GM18867 (cell line): Measurements from ENCODE around the gene CHD2.

ENCODE experiments used
- ATAC-seq: cut with Tn5 transposase; IDR thresholded peaks from one replicate; pipeline ENCODE4 v1.9.1; 2021; ENCODE audit warnings: mild to moderate bottlenecking, moderate library complexity; ENCODE audit not compliant: unreplicated experiment

Gene CHD2

DNA sequence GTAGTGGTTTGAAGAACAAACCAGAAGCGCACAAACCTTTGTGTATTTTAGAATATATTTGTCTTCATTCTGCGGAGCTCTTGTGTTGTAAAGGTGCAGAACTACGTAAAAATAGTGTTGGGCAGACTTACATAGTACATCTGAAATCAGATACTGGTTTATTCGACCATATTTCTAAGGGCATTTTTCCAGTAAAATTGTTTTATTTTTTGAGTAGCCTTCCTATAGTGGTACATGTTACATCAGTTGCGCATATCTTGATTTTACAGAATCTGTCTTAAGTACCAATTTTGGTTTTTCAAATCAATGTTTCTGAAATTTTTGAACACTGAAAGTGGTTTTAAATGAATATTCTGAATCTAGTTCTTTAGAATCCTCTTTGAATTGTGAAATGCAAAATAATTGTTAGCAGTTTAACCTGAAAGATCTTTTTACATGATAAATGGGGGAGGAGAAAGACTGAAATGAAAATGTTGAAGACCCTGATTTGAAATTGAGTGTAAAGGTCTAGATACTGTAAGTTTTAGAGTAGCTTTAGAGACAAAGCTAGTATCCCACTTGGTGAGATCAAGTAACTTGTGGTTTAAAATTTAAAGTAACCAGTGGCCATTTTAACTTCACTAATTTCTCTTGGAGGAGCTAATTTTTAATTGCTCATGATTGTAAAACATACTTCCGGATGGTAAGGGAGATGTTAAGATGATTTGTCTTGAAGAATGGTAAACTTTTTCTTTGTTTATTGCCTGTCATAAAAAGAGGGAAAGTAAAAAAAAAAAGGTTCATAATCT, 15.5 kb upstream of the CHD2 start:
- no peak for ATAC-seq

DNA sequence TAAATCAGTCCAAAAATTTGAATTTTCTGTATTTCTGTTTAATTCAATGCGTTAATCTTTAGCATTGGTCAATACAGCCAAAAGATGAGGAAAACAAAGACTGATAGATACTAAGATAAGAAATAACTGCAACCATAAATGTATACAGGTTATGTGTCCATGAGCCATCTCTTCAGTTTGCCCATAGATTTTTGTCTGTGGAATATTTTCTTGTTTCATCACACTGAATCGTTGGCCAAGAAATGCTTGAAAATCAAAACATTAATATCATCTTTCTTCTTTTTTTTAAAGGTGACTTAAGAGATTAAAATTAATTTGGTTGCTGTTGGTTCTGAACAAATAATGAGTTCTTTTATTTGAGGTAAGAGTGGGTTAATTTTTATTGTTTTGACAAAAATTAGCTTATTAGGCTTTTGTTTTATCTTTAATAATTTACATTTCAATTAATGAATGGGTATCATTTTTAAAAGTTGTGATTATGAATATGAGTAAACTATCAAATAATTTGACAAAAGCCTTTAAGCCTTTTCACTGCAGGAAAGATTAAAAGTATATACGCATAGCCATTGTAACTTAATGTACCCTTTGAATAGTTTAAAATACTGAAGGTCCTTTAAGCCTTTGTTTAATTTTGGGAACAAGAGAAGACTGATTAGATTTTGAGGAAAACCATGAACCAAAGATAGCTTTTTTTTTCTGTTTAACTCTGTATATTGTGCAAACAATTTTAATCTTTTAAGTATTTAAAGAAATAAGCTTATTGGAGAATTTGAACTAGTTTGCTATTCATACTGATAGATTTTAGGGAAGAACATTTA, 14.7 kb upstream of the CHD2 start:
- ATAC-seq: no peak

DNA sequence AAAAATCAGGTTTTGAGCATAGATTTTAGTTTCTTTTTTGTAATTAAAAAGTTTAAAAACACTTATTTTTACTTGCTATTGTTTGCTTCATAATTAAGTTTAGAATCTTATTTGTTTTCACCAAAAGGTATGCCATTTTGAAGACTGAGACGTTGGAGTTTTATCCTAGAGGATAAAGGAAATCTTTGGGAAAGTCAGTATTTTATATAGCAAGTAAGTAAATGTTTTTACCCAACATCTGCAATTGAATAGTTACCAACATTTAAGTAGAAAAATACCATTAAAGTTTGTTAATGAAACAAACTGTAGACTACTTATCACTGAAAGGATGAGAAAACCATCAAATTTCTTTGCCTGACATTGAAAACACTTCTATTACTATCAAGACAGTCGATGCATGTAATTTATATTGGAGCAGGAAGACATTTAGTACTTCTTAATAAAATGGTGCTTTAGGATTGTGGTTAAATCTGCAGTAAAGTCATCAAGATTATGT, 14.0 kb upstream of the CHD2 start:
- no peak for ATAC-seq

- no peak for ATAC-seq
Observed at GRCh38 chr15:92886815-92887214, 13.3 kb upstream of the CHD2 start.

- no peak for ATAC-seq
Observed at GRCh38 chr15:92887869-92888268, 12.3 kb upstream of the CHD2 start.

GRCh38 chr15:92889390-92890107, 10.6 kb upstream of the CHD2 start:
- ATAC-seq: no peak

DNA sequence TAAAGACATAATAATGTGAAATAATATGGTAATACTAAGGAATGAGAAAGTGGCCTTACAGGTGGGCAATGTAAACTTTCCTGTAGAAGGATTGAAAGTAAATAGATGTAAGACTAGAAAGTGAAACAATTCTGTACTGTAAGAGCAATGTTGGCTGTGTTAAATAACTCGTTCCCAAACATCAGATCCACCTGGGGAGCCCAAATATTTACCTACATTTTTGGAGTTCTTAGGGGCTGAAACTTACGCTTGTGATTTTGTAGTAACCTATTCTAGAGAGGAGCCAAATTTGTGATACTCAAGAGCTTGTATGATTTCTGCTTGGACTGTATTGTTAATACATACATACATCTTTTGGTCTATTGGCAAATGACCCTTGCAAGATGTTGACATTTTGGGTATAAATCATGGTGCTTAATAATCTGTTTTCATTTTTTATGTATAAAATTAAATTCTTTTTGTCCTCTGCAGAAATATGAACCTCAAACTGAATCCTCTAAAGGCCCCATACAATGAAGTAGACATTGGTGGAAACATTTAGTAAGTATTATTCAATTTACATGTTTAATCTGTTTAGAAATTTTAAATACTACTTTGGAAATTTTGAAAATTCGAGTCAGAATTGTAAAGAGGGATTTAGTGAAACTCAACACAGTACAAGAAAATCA, 8.5 kb upstream of the CHD2 start:
- ATAC-seq: no peak

DNA sequence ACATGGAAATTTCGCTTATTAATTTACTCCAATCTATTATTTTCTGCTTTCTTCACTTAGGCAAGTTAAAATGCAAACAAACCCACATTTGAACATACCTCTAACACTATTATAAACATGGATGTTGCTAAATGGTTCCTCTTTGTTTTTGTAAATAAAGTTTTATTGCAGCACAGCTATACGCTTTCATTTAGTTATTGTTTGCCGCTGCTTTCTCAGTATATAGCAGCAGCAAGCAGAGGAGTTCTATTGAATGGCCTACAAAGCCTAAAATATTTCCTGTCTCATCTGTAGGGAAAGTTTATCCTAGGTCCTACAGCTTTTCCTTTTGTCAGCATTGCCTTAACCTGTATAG, 7.9 kb upstream of the CHD2 start:
- no peak for ATAC-seq

- no peak for ATAC-seq
Observed at GRCh38 chr15:92893200-92893599, 6.9 kb upstream of the CHD2 start.

- ATAC-seq: no peak
Observed at GRCh38 chr15:92896561-92896960, 3.6 kb upstream of the CHD2 start.

DNA sequence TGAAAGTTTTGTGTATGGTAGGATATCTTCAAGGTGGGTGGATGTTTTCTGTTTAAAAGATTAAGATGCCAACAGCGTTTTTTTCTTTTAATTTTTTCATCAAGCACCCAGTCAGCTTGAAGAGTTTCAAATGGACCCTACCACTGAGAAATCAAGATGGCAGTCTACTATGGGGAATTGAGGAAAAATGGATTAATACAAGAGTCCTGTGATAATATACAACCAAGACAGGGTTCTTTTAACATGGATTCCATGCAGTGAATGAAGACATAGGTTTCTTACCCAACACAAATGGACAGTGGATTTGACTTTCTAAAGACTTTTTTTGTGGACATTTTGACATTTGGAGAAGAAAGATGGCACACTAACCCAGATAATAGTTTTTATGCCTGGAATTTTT, 2.5 kb upstream of the CHD2 start:
- no peak for ATAC-seq

DNA sequence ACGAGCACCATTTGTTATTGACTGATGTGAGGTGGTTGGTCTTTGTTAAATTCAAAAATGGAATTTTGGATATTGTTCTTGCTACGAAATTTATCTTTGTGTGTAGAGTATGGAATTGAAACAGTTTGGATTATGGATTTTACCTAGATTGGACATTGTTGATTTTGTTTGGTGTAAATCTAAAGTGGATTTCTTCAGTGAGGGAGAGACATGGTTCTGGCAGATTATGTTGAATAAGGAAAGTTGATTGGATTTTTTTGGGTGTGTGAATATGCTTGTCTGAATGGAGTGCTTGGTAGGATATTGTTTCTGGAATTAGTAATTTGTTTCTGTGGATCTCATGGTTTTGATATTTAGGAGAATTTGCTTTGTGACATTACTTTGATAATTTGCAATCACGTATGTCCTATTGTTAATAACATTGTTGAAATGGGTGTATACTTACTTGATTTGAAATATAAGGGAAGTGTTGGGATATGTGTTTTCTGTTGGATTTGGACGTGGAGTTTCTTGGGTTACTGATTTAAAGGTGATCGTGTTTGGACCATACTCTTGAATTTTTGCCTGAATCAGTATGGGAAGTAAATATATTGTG, 1.0 kb upstream of the CHD2 start:
- ATAC-seq: no peak

DNA sequence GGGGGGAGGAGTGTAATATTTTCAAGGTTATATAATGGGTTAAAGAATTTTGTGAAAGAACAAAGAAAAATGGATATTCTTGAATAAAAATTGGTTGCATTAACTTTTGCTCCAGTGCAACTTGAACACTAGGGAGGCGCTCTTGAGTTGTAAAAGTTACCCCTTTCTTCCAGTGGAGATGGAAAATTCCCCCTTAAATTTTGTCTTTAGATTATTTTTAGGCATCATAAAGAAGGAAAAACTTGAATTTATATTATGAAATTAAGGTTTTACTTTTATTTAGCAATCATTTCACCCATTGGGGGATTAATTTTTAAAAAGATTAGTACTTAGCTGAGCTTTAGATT, 550 bp upstream of the CHD2 start:
- no peak for ATAC-seq

DNA sequence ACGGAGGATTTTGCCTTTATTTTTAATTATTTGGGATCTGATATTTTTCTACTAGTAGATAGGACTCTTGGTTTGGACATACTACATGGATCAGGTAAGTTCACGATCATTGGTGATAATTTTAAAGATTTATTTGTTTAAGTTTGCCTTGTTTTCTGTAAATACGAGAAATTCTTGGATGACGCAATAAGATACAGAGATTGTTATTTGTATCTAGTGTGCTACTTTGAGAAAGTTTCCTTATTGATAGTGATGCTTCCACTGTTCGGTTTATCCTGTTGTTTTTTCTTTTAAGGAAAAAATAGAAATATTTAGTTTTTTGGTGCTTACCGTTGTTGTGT, 577 bp downstream of the CHD2 start:
- no peak for ATAC-seq

DNA sequence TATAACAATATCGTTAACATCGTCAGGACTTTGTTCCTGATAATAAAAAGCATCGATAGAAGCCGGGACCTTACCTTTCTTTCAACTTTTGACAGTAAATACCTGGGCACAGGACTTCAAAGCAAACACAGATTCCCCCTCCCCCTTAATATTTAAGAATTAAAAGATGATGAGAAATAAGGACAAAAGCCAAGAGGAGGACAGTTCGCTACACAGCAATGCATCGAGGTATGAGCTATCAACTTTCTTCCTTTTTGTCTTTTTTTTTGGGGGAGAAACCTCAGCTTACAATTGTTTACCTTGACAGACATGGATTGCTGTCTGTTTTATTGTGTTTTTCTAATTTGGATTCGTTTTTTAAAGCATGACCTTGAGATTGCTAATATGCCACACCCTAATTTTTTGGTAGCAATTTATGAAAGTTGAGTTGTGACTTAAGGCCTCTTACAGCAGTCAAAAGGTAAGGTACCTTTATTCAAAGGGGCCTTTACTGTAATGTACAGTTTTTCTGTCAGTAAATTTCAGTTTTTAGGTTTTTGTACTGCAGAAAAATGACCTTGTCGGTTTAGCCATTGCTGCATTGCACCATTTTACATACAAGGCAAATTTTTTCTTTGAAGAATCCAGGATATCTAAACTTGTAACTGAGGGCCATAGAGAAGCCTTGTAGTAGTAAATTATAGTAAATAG, 1.1 kb downstream of the CHD2 start:
- ATAC-seq: no peak

DNA sequence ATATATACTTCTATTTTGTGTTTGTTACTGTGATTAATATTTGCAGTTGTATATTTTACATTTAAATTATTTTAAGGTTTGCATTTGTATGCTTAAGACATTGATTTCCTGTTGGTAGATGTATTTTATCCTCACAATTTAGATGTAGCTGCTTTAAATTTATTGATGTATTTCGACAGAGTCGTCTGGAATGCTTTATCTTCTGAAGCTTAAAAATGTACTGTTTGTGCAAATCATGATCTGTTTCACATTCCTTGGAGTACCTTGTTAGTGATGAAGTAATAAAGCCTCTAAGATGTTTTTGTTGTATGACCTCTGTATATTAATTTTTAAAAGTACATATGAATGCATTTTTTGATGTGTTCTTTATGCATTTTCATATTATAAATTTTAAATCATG, 1.9 kb downstream of the CHD2 start:
- no peak for ATAC-seq

DNA sequence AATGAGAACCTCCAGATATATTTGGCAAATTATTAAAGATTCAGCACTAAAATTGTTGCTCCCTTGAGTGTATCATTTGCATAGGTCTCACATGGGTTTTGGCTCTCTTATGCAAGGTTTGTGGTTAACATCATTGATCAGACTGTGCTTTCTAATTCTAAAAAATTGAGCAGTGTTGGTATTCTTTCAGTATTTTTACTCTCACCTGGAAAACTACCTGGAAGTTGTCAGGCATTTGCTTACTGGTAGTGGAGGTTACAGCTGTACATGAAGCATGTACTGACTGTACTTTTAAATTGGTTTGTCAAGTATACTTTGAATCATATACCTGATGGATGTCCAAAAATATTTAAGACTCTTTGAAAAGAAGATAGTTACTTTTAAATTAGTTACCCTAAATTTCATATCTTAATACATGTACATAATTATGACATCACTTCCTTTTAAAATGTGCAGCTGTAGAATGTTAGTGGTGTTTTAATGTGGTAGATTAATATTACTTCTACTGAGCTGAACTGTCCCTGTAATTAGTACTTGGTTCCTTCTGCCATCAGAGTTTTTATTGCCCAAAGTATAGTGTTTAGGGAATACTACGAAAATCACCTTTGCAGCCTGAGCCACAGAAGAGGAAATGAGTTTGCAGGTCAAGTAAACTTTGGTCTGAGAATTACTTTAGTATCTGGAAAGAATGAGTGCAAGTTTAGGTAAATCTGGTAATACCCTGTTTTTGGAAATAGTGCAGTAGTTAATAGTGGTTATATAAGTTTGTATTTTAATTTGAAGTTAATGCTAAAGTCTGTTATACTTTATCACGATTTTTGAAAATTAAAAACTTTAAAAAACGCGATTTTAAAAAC, 2.8 kb downstream of the CHD2 start:
- no peak for ATAC-seq

DNA sequence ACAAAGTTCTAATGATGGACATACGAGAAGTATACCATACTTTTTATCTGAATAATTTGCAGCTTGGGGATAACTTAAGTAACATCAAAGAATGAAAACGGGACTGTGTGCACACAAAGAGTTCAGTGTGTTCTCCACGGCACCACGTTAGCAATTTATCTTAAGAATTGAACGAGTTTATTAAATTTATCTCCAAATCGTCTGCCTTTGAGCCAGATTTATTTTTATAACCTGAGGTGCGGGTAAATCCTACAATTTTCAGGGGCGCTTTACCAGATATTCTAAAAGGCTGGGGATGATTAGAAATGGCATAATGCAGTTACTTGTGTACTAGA, 3.5 kb downstream of the CHD2 start:
- ATAC-seq: no peak

DNA sequence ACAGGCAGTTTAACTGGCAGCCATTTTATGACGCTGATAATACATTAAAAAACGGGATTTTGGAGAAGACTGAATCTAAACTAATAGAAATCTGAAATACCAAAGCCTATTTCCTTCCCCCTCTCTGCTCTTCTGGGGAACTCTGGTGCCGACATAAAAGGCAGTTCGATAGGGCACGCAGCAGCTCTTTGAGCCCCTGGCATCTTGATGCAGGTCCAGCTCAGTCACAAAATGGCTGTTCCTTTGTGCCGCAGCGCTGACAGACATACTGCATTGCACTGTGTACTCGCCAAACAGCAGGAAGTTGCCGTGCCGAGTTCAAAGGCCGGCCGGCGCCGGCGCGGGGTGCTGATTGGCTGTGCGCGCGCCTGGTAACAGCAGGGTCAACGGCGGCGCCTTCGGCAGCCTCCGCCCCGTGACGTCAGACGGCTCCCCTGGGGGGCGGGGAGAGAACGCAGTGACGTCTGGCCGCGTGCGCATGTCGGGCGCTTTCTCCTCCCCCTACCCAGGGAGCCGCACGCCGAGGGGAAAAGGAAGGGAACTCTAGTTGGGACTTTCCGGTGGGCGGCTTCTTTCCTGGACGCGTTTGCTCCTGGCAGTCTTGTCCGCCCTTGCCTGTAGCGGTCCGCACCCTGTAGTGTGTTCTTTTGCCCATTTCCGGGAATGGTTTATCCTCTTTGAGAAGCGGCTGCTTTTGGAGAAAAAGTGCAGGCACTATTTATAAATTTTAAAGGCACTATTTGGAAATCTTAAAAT, 4.0 kb downstream of the CHD2 start:
- ATAC-seq: peak; percentile 84
